HG03159 (cell line): Measurements from ENCODE around the gene MEIS2.

Source experiments
- ATAC-seq: cut with Tn5 transposase; IDR thresholded peaks from one replicate; pipeline ENCODE4 v1.9.1; 2021; ENCODE audit warnings: mild to moderate bottlenecking, moderate library complexity; ENCODE audit not compliant: unreplicated experiment

The MEIS2 gene

DNA sequence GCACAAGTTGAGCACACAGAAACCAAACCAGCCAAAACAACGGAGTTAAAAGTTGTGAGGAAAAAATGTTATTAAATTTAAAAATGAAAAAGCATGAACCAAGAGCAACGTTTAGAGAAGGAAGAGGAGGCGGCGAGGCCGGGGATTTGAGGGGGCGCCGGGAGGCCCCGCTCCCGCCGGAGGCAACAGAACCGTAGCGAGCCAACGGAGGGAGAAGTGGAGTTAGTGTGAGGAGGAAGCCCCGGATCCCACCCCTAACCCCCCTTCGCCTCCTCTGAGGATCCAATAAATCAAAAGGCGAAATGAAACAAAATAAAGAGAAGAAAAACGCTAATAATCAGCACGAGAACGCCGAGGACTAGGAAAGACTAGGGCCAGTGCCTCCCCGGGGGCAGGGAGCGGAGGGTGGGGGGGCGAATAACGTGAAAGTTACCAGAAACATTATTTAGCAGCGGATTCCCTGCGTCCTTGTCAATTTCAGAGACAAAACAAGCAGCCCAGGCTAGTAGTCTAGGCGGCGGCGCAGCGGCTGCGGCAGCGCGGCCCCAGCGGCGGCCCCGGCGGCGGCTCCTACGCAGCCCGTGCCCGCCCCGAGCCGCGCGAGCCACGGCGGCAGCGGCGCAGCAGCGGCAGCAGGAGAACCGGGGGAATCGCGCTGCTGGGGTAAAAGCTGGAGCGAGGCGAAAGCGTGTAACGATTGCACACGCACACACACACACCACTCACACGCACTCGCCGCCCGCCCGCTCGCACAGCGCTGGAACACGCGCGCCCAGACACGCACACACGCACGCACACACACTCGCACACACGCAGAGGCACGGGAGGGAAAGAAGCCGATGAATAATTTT lies 1.7 kb downstream of the MEIS2 start:
- peak; percentile 49 for ATAC-seq

DNA sequence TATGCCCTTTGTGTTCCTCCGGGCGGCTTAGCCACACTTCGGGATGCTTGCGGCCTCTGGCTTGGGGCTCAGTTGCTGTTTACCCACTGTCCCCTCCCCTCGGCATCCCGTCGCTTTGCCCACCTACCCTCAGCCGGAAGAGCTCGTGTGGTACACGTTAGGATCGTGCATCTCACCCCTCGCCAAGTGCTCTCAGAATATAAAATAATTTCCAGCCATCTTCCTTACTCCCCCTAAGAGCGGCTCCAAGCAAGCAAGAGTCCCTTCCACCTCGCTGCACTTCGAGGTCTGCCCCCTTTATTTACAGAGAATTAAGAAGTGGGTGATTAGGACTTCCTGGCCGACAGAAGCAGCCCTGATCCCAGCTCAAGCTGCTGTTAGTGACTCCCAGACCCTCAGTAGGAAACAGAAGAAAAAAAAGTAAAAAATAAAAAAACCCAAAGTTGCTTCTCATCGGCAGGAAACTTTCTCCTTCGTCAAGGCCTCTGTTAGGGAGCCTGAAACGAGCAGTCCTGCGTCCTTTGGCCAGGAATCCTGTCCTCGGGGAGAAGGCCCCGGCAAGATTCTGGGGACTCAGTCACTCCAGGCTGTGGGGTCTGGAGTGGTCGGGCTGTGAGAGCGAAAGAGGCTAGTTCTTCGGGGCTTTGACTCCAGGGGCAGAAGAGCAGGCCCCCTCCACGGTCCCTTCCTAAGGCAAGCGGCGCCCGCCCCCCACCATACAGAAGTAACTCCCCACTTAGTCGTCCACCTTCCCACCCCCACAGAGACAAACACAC lies 3.0 kb downstream of the MEIS2 start:
- no peak for ATAC-seq

DNA sequence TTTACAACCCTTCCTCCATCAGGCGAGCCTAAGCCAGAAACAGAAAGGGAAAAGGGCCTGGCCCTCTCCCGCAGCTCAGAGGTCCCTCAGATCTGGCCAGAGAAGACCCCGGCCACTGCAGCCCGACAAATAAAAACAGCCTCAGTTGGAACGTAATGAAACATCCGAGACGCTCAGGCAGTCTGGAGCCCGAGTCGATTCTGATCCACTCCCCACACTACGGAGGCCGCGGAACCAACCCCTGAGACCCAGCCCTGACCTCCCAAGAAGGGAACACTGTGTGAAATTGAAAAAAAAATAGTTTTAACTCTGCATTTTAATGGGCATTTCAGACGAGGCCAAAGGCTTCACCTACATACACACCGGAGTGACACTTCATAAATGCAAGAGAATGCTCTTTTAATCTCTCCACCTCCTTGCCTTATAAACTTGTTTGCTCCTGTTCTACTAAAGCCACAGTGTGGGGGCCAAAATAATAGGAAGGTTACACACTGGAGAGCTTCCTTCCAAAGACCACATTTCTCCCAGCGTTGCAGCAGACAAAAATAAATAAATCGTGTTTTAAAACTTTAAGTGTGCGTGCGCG lies 3.7 kb downstream of the MEIS2 start:
- no peak for ATAC-seq

DNA sequence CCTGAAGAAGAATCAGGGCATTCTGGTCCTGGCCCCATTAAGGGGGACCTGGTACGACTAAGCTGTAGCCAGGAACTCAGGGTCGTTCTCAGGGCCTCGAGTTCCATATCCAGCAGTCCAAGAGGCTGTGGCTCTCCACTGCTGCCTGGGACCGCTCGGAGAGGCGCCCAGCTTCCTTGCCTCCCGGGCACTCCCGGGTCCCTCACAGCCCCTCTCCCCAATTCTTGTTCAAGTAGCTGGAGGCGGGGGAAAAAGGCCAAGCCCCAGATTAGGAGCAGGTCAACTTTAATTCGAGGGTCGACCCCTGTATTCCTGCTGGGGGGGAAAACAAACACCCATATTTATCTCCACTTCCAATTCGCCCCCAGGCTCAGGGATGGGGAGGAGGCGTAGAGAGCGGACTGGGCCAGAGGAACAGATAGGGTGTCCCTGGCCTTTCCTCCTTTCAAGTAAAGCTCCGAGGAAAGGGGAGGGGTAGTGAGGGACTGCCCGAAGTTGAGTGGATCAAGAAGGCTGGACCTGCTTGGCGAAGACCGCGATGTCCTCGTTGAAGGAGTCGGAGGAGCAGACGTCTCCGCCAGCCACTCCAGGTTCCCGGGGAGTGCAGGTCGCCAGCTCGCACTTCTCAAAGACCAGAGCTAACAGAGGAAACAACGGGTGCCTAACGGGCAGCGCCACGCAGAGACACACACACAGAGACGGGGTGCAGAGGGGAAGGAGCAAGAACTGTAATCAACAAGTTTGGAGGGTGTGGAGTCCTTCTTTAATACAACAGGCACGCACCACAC lies 4.4 kb downstream of the MEIS2 start:
- no peak for ATAC-seq

DNA sequence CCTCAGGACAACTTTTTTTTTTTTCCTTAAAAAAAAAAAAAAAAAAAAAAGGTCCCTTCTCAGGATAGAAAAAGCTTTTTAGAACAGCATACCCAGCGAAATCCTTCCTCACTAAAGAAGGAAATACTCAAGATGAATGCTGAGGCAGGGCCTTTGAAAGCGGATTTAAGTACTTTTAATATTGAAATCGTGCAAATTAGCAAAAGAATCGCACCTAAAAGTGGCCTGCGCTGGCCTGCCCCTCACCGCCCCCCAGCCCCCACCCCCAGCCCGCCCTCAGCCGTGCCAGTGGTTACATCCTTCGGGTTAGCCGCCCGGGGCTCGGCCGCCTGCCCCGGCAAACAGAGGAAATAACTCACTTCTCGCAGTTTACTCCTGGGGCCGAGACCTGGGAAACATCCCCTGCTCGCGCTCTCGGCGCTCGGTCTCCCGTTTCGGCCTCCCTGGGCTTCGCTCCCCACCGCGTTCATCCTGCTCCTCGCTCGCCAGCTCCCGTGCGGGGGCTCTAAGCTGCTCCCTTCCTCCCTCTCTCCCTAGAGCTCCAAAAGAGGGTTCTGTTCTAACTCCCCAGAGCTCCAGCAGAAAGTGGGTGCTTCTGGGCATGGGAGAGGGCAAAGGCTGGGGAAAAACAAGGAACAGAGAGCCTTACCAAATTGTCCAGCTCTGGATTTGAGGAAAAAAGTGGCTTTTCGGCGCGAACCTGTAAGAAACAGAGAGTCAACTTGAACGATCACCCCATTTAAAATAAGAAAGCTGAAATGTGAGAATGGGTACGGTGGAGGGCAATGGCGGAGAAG lies 5.2 kb downstream of the MEIS2 start:
- no peak for ATAC-seq

DNA sequence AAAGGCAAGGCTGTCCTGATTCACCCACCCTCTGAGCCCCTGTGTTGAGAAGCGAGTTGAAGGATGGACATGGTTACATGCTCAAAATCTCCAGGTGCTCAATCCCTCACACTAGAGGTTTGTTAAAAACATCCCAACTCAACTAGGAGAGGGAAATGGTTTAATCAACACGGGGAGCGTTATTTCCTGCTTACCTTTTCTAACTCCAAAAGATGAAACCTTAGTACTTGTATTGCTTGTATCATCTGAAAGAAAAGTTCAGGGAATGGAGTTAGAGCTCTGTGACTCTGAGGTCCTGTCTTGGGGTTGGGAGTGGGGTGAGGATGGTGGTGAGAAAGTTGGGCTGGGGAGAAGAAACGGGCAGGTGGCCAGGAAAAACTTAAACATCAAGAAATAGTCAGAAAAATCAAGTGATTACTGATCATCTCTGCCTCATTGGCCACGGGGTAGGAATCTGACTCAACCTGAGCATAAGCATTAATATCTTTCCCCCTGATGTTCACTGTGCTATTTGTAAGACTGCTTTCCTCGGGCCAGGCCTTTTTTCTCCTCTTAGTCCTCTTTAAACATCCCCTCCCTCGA lies 5.9 kb downstream of the MEIS2 start:
- ATAC-seq, result no peak

DNA sequence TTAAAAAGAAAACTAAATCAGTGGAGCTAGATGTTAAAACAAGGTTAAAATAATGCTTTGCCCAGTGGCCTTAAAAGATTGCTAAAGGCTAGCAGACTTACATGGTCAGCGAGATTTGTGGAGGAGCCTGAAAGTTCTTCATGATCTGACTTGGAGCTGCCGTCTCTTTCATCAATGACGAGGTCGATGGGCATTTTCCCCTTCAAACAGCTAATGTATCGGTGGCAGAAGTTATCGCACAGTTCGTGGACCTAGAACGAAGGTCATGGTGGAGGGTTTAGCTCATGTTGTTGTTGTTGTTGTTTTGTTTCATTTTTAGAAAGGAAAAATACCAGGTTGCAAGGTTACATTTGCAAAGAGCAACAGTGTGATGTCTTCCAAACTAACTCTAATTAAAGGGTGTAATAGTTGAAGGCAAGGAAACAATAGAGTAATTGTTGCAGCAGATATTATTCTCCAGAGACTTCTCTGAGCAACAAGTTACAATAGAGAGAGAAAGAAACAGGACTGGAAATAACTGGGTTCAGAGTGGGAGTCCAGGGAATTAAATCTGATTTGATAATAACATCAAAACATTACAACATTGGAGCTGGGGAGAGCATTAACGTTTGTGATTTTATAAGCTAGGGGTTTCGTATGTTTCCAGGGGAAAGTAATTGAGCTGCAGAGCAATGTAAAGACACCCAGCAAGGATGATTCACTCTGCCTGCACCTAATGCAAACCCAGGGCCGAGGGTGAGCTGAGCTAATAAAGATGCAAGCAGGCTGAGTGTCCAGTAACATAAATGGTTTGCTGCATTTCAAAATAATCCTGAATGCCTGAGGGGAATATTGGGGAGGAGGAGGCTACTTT lies 6.6 kb downstream of the MEIS2 start:
- no peak for ATAC-seq

DNA sequence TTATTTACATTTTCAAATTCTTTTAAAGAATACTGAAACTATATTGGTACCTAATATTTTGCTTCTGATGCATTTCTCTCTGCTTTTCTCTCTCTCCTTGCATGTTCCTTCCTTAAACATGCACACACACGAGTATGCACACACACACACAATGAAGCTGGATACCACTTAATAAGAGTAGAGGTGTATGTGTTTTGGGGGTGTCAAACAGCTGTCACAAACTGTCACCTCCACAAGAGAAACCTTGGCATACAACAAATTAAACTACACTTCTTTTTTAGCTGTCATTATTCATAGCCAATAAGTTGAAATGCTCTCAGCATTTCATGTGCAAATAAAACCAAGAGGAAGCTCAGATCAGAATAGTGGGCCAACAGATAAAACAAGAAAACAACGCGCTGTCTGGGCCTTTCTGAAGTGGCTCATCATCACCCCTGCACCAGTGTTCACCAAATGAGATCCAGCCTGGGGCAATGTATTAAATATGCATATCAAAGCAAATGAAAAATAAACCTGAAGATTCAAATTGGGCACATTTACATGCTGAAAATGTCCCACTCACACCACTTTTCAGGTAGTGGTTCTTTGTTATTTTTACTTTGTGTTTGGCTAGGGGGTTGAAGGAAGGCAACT lies 9.7 kb downstream of the MEIS2 start:
- no peak for ATAC-seq

DNA sequence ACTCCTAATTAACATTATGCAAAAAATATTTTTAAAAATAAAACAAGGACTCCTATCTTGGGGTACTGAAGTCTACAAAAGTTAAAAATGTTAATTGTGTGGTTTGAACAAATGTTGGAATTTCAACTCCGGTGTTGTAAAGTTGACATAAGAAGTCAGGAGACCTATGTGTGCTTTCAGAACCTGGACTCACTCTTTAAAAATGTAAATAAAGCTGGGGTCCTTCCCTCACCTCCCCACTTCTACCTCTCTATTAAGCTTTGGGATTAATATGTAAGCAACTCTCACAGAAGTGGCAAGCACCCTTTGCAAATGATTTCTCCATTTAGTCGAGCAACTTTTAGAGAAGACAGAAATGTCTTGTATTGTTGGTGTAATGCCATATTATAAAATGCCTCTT lies 11.9 kb downstream of the MEIS2 start:
- ATAC-seq, result no peak

DNA sequence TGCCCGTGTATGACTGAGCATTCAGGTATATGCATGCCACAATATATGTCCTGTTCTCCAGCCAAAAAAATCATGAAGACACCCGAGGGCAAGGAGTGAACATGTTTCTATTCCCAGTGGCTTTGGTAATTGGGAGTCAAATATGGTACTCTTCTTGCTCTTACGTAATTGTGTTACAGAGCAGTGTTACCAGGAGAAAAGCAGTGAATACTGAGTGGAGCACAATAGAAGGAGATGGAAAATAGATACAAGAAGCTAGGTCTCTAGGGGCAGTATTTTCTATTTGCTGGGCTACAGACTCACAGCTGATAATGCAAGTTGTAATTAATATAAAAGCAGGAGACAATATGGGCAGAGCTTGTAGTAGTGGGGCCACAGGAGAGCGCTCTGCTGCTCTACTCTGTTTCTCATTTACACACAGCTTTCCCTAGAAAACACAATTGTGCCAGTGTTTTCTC lies 13.2 kb downstream of the MEIS2 start:
- no peak for ATAC-seq

DNA sequence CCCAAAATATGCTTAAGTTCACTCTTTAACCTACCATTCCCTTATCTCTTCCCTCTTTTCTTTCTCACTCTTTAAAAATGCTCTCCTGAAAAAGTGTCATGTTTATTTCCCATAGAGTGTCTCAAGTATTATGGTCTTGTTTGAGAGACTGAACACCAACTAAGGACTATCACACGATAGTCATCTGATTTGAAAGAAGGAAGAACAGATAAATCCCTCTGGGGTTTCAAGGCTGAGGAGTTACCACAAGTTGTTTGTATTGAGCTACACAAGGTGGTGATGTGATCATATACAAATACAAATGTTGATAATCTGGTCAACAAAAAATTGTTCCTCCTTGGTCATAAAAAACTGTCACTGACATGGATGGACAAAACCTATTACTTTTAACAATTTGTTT lies 13.8 kb downstream of the MEIS2 start:
- no peak for ATAC-seq

DNA sequence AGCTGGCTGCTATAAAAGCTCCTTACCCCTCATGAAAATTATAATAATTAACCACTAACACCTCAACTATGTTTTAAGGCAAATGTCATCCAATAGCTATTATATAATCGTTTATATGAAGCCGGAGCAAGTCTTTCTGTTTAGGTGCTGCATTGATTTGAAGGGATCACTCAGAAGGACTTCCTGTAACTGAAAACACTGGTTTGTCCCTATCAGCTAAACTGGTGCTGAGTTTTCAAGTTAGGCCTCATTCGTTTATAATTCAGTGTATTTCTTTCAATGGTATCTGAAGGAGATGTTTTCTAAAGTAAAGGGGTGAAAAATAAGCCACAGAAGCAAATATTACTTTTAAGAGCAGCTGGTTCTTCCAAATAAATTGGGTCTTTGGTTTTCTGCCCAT lies 14.2 kb downstream of the MEIS2 start:
- ATAC-seq, result no peak

DNA sequence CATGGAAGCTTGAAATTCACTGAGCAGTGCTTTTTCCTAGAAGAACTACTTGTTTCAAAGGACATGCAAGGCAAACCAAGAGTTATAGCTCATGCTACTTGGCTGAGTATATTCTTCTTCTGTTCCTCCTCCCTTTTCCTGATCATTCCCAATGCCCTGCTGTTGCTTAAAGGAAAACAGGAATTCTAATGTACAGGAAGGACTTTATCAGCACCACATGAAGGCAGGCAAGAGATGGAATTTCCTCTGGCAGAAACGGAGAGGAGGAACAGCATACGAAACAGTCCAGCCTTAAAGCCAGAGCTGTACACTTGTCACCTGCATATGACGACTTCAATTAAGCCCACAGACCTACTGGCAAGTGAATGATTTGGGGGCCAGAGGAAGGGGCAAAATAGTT lies 15.7 kb downstream of the MEIS2 start:
- ATAC-seq, result no peak

DNA sequence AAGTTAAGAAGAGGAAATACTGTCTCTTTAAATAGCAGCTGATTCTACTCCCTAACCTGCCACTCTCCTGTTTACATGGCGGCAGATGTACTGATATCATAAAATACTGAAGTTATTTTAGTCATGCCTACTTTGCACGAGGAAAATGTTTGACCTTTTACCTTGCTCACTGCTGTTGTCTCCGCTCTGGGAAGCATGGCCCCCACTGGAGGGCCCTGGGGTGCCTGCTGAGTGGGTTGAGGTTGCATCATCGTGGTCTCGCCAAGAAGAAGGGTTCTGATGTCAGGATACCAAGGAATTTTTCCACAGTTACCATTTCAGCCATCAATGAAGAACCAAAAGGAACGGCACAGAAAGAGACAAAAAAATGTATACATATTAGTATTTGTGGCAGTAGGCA lies 16.7 kb downstream of the MEIS2 start:
- no peak for ATAC-seq

DNA sequence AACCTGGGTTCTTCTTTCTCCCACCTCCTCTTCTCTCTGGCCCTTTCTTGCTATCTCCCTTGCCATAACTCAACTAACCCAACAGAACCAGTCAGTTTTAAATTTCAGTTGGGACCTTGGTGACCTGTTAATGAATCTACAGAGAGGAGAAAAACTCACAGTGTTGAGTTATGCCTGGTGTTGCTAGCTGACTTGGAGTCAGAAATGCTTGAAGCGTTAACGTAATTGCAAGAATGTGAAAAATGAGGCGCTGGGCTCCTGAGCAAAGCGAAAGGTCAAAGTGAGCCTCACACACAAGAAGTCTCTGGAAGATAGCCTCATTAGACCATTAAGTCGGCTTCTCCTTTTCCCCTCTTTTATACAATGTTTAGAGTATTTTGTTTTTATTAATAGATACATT lies 18.4 kb downstream of the MEIS2 start:
- ATAC-seq, result no peak

DNA sequence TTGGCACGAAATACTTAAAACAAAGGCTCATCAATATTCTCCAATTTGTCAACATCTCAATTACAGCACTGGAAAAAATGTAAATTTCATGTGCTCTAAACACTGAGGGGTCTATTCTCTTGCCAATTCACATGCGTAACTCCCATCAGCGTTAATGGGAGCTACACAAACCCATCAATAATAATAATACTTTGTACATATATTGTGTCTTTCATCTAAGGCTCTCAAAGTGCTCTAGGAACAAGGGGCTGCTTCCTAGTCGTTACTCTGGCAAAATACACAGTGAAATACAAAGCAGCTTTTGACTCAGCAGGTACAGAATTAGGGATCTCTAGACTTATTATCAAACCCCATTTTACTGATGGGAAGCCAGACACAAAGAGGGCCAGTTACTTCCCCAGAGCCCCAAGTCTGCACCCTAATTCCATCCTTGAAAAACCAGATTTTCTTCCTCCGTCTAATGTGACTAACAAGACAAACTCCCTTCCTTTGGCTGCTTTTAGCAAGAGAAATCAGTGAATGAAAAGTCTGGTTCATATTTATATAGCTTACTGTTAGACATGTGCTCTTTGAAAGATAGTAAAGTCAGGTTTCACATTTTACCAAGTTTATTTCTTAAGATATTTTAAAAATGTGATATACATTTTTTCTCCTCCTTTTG lies 20.0 kb downstream of the MEIS2 start:
- no peak for ATAC-seq

DNA sequence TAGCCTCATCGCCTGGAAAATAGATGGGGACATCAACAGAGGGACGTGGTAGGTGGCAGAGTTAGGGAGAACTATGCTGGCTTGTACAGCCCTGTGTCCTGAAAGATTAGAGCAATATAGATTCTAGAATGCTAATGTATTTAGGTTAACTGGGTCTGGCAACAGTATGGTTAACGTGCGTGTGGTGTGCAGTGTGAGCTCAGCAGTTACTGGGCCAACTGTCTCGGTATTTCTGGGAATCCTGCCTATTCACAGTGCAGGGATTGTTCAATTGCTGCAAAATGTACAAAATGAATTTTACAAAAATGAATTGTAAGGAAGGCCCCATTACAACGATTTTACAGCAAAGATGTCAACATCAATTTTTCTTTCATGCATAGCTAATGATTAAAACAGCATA lies 20.6 kb downstream of the MEIS2 start:
- no peak for ATAC-seq

DNA sequence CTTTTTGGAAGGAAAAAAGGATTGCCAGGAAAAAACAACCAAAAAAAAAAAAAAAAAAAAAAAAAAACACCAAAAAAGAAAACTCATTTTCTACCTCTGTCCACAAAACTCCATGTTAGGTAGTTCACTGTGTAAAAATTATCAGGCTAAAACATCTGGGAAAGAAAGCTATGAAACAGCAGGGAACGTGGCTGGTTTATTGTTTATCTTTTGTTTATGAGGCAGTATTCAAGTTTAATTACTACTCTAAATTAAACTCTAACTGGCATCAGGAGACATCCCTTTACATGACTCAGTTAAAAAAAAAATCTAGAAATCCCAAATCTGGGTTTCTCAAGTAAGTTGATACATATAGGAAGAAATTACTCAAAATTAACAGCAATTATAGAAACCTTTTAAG lies 21.8 kb downstream of the MEIS2 start:
- no peak for ATAC-seq
